ENCODE results near the gene DGKB.

DGKB gene

GRCh38 chr7:14381936-14382335 is 520.6 kb downstream of the DGKB start:
- DNase-seq (ENCODE audit: low spot score) = no peak

- no peak for DNase-seq (ENCODE audit: low spot score)
These were observed 521.2 kb downstream of the DGKB start for GRCh38 chr7:14381306-14381705.

- DNase-seq (ENCODE audit: low spot score) = no peak
These were observed 521.7 kb downstream of the DGKB start for GRCh38 chr7:14380881-14381280.

- DNase-seq (ENCODE audit: low spot score) = no peak
These were observed 524.8 kb downstream of the DGKB start for GRCh38 chr7:14377646-14378266.

- no peak for DNase-seq (ENCODE audit: low spot score)
These were observed 525.8 kb downstream of the DGKB start for GRCh38 chr7:14376711-14377110.

- DNase-seq (ENCODE audit: low spot score) = no peak
These were observed 526.6 kb downstream of the DGKB start for GRCh38 chr7:14375998-14376397.

- DNase-seq (ENCODE audit: low spot score) = no peak
These were observed 528.2 kb downstream of the DGKB start for GRCh38 chr7:14374336-14374735.

GRCh38 chr7:14368285-14368684 is 534.3 kb downstream of the DGKB start:
- DNase-seq (ENCODE audit: low spot score) = no peak

GRCh38 chr7:14351167-14351566 is 551.4 kb downstream of the DGKB start:
- DNase-seq (ENCODE audit: low spot score) = peak; percentile 51

- DNase-seq (ENCODE audit: low spot score) = no peak
These were observed 561.3 kb downstream of the DGKB start for GRCh38 chr7:14341200-14341775.

- DNase-seq (ENCODE audit: low spot score) = no peak
These were observed 562.0 kb downstream of the DGKB start for GRCh38 chr7:14340393-14341074.

GRCh38 chr7:14339861-14340260 is 562.7 kb downstream of the DGKB start:
- DNase-seq (ENCODE audit: low spot score) = no peak

- no peak for DNase-seq (ENCODE audit: low spot score)
These were observed 566.3 kb downstream of the DGKB start for GRCh38 chr7:14336256-14336655.

- DNase-seq (ENCODE audit: low spot score) = no peak
These were observed 570.4 kb downstream of the DGKB start for GRCh38 chr7:14332155-14332554.

- DNase-seq (ENCODE audit: low spot score) = no peak
These were observed 577.8 kb downstream of the DGKB start for GRCh38 chr7:14324767-14325166.

- no peak for DNase-seq (ENCODE audit: low spot score)
These were observed 579.8 kb downstream of the DGKB start for GRCh38 chr7:14322724-14323123.

- DNase-seq (ENCODE audit: low spot score) = no peak
These were observed 580.6 kb downstream of the DGKB start for GRCh38 chr7:14321947-14322346.

GRCh38 chr7:14309432-14309831 is 593.1 kb downstream of the DGKB start:
- no peak for DNase-seq (ENCODE audit: low spot score)

- no peak for DNase-seq (ENCODE audit: low spot score)
These were observed 597.2 kb downstream of the DGKB start for GRCh38 chr7:14305233-14305866.

- no peak for DNase-seq (ENCODE audit: low spot score)
These were observed 599.0 kb downstream of the DGKB start for GRCh38 chr7:14303536-14303935.

GRCh38 chr7:14294637-14295036 is 607.9 kb downstream of the DGKB start:
- DNase-seq (ENCODE audit: low spot score) = no peak

- DNase-seq (ENCODE audit: low spot score) = no peak
These were observed 609.1 kb downstream of the DGKB start for GRCh38 chr7:14293434-14293833.

GRCh38 chr7:14292737-14293136 is 609.8 kb downstream of the DGKB start:
- DNase-seq (ENCODE audit: low spot score) = no peak

Data from ecto neural progenitor cell (in vitro differentiated cells).